ENCODE results near the gene ZFP91. TPM values are rescaled to one million over a fixed set of nuclear protein-coding genes. Genes with fewer than 3 reads are reported as not detected.
A peak's percentile ranks its signal among the peaks of the same experiment; 100 is the strongest.

ZFP91 gene
- total RNA-seq = 50.8 and 52.9 TPM in 2 replicates

- intact Hi-C loops (cut with micrococcal nuclease) = loop anchor here (1.0 to 5.0 kb wide), 17 partner anchors 10 to 1253 kb away; partner anchors contain the start of genes CLP1, FAM111A, MED19 and PATL1
- DNase-seq = peak; percentile 86
- CTCF ChIA-PET = interaction anchor here (2.3 to 4.0 kb wide), 3 partner anchors 11 to 557 kb away, joined by 12 to 30 read pairs (median 28); no protein-coding TSS in a partner anchor
- peak within 1 kb of the TSS; percentile 96 for H3K4me3 Mint-ChIP-seq
- POLR2A ChIA-PET = interaction anchor here (0.7 to 6.2 kb wide), 24 partner anchors 8 to 1037 kb away, joined by 3 to 63 read pairs (median 8); partner anchors contain the start of genes FAM111A, FAM111B, MPEG1 and OSBP
- no peaks in the 10 kb centered on the region for H3K9me3 Mint-ChIP-seq
- H3K36me3 Mint-ChIP-seq (ENCODE audit: low read depth) = peaks cover 50% of the 10 kb centered on the region
- peak within 1 kb of the TSS; percentile 100 for H3K27ac Mint-ChIP-seq
- H3K27me3 Mint-ChIP-seq = no peaks in the 10 kb centered on the region
- H3K4me1 Mint-ChIP-seq = peaks cover 82% of the 10 kb centered on the region
- TF ChIP-seq CTCF (IDR thresholded peaks at IDR 0.05) = no peak
- ATAC-seq (ENCODE audit: low read depth) = peak; percentile 53
Measured at GRCh38 chr11:58578635-58579191, at the start of gene ZFP91. Gene ZFP91 (plus strand): TSS chr11:58579063. CDS start chr11:58579282, 219 bp downstream.

- no peak for ATAC-seq (ENCODE audit: low read depth)
- POLR2A ChIA-PET = interaction anchor here (1.0 kb wide), 1 partner anchor 45 kb away, joined by 3 read pairs; the partner anchor contains the start of gene LPXN
- Mint-ChIP-seq H3K36me3 (ENCODE audit: low read depth) (peaks cover 81% of the 10 kb centered on the region), H3K4me1 (peaks cover 48% of the 10 kb centered on the region), H3K9me3 (no peaks in the 10 kb centered on the region), H3K27me3 (no peaks in the 10 kb centered on the region), H3K27ac (peak overlapping the region; percentile 18), H3K4me3 (no peak overlapping the region)
- CTCF ChIA-PET = interaction anchor here (0.6 to 1.3 kb wide), 3 partner anchors 38 to 99 kb away, joined by 3 read pairs; no protein-coding TSS in a partner anchor
- DNase-seq = no peak
- intact Hi-C loops (cut with micrococcal nuclease) = no loop called here
- no peak for TF ChIP-seq CTCF (IDR thresholded peaks at IDR 0.05)
Measured at GRCh38 chr11:58530236-58530635, 48.6 kb upstream of the ZFP91 start.

- Mint-ChIP-seq H3K9me3 (peaks cover 3% of the 10 kb centered on the region), H3K27ac (no peak overlapping the region), H3K4me1 (peaks cover 49% of the 10 kb centered on the region), H3K4me3 (no peak overlapping the region), H3K36me3 (ENCODE audit: low read depth) (peaks cover 89% of the 10 kb centered on the region), H3K27me3 (no peaks in the 10 kb centered on the region)
- no peak for TF ChIP-seq CTCF (IDR thresholded peaks at IDR 0.05)
- POLR2A ChIA-PET = no interaction called here
- CTCF ChIA-PET = no interaction called here
- DNase-seq (no peak), ATAC-seq (ENCODE audit: low read depth) (no peak)
- intact Hi-C loops (cut with micrococcal nuclease) = no loop called here
Measured at GRCh38 chr11:58531865-58532341, 47.0 kb upstream of the ZFP91 start.

- no peaks in the 10 kb centered on the region for H3K9me3 Mint-ChIP-seq
- DNase-seq (no peak), ATAC-seq (ENCODE audit: low read depth) (no peak)
- H3K4me3 Mint-ChIP-seq = no peak overlapping the region
- no peaks in the 10 kb centered on the region for H3K4me1 Mint-ChIP-seq
- no peak for TF ChIP-seq CTCF (IDR thresholded peaks at IDR 0.05)
- ChIA-PET POLR2A (no interaction called here), CTCF (interaction anchor here (1.9 kb wide), 1 partner anchor 21 kb away, joined by 9 read pairs; no protein-coding TSS in a partner anchor)
- no peak overlapping the region for H3K27ac Mint-ChIP-seq
- peaks cover 89% of the 10 kb centered on the region for H3K36me3 Mint-ChIP-seq (ENCODE audit: low read depth)
- intact Hi-C loops (cut with micrococcal nuclease) = no loop called here
- no peaks in the 10 kb centered on the region for H3K27me3 Mint-ChIP-seq
Measured at GRCh38 chr11:58546841-58547240, 32.0 kb upstream of the ZFP91 start.

GRCh38 chr11:58549644-58550043, 29.2 kb upstream of the ZFP91 start:
- DNase-seq (no peak), ATAC-seq (ENCODE audit: low read depth) (no peak)
- intact Hi-C loops (cut with micrococcal nuclease) = no loop called here
- Mint-ChIP-seq H3K27me3 (no peaks in the 10 kb centered on the region), H3K4me1 (no peaks in the 10 kb centered on the region), H3K27ac (no peak overlapping the region), H3K4me3 (no peak overlapping the region), H3K36me3 (ENCODE audit: low read depth) (peaks cover 96% of the 10 kb centered on the region), H3K9me3 (no peaks in the 10 kb centered on the region)
- no peak for TF ChIP-seq CTCF (IDR thresholded peaks at IDR 0.05)
- CTCF ChIA-PET = no interaction called here
- POLR2A ChIA-PET = interaction anchor here (0.9 kb wide), 1 partner anchor 18 kb away, joined by 3 read pairs; no protein-coding TSS in a partner anchor
